NCI-H748 (cell line): Measurements from ENCODE around the gene YWHAE.
"Not testable (repeated sequence)": the region's sequence is repeated elsewhere in the genome, so short reads cannot be mapped to it uniquely, and the experiment has no call there.

ENCODE experiments used
- DNase-seq: peaks from one replicate; lab custom pipeline; 2025; ENCODE audit not compliant: unreplicated experiment; lab: John Stamatoyannopoulos, UW

Gene YWHAE

DNA sequence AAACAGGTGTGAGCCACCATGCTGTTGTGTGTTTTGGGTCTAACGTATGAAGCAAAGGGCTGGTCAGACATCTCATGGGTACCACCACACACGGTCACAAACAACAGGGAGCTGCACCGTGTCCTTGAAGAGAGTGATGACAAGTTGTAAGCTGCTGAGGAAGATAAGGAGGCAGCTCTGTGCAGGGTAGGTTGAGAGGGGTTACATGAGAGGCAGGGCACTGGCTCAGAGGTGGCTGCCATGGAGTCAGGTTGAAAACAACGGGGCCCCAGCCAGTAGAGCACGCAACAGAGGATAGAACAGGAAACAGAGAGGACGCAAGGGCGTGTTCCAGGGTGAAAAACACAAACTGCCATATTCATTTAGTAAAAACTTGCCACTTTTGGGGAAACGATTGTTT is 68.3 kb downstream of the YWHAE start:
- DNase-seq, result no peak

DNA sequence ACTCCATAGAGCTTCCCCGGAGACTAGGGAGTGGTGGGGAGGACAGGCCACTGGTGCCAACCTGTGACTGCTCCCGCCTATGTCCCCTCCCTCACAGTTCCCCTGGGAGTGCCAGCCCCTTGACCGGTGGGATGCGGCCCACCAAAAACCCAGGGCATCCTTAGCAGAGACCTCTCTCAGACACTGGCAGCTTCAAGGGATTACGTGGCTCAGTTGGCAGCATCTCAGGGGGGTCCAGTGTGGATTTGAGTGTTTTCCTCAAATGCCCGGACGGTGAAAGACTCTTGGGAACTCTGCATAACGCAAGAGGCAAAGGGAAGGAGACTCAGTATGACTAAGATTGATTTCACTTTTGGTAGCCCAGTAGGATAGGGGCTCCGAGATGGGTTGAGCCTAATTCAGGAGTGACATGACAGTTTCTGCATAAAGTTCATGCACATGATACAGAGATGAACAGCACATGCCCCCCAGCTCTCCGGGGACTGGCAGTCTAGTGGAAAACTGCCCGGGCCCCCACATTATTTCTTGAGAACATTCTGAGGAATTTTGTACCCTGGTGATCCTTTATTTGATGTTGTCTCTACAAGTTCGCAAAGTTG is 70.2 kb downstream of the YWHAE start:
- no peak for DNase-seq

DNA sequence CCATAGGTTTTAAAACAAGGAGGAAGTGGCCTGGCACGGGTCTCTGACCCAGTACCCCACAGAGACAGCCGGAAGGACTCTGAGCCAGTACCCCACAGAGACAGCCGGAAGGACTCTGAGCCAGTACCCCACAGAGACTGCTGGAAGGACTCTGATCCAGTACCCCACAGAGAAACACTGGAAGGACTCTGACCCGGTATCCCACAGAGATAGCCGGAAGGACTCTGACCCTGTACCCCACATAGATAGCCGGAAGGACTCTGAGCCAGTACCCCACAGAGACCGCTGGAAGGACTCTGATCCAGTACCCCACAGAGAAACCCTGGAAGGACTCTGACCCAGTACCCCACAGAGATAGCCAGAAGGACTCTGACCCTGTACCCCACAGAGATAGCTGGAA is 71.6 kb downstream of the YWHAE start:
- DNase-seq, result no peak

DNA sequence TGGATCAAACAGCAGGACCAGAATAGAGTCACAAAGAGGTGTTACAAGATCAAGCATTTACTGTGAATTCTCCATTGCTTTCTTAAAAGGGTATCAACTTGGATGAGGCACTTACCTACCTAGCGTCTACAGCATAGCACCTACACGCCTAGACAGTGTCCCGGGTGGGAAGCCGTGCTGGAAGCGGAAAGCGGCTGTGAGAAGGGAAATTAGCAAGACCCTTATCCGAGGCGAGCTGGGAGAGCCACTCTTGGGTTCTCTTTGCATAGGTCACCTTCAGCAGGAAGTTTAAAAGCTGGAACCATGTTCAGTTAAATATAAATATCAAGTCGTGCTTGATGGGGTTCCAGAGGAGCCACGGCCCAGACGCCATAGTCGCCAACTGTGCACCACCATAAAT is 74.3 kb downstream of the YWHAE start:
- DNase-seq, result no peak

DNA sequence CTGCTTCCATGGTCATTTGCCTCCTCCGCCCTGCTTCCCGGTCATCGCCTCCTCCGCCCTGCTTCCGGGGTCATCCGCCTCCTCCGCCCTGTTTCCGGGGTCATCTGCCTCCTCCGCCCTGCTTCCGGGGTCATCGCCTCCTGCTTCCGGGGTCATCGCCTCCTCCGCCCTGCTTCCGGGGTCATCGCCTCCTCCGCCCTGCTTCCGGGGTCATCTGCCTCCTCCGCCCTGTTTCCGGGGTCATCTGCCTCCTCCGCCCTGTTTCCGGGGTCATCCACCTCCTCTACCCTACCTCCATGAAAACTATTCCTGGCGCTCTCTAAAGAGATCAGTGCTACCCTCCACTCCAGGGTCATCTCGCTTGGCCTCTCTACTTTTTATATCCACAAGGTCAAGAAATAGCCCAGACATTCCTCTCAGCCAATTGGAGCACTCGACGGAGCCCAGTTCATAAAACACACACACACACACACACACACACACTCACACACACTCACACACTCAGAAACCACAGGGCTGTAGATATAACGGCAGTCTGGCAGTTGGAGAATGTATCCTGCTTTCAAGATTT is 75.7 kb downstream of the YWHAE start:
- DNase-seq, result no peak

DNA sequence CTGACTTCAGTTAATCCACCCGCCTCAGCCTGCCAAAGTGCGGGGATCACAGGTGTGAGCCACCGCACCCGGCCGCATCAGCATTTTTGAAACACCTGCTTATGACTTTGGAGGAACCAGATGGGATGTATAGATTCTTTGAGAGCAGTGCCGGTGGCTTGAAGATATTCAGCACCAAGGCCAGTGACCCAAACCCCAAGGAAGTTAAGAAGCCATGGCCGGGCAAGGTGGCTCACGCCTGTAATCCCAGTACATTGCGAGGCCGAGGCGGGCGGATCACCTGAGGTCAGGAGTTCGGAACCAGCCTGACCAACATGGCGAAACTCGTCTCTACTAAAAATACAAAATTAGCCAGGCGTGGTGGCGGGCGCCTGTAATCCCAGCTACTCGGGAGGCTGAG is 76.7 kb downstream of the YWHAE start:
- DNase-seq, result no peak

DNA sequence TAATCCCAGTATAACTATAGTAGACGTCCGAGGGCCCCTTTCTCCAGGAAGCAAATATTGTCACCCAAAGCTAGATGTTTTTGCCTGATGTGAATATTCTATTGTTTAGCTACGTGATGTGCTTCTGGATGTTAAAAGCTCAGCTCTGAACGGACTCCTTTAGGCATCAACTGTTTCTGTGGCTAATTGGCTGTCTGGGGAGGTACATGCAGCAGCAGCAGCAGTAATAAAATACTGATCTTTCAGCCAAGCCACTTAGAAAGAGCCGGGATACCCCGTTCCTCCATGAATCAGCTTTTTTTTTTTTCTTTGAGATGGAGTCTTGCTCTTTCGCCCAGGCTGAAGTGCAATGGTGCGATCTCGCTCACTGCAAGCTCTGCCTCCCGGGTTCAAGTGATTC is 77.5 kb downstream of the YWHAE start:
- no peak for DNase-seq

DNA sequence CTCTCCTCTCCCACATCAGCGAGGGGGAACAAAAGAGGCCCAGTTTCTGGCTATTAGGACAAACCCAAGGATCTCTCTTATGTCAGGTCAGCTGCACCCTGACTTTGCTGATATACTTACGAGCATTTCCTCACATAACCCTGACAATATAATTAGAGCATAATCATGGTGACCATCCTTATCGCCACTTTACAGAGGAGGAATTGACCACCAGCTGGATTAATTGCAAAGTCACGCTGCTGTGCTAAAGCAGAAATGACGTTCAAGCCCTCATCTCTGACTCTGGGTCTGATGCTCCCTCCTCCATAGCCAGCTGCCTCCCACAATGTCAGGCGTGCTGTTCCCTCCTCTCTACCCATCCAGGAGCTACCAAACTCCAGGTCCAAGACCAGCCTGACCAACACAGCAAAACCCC is 78.0 kb downstream of the YWHAE start:
- no peak for DNase-seq

DNA sequence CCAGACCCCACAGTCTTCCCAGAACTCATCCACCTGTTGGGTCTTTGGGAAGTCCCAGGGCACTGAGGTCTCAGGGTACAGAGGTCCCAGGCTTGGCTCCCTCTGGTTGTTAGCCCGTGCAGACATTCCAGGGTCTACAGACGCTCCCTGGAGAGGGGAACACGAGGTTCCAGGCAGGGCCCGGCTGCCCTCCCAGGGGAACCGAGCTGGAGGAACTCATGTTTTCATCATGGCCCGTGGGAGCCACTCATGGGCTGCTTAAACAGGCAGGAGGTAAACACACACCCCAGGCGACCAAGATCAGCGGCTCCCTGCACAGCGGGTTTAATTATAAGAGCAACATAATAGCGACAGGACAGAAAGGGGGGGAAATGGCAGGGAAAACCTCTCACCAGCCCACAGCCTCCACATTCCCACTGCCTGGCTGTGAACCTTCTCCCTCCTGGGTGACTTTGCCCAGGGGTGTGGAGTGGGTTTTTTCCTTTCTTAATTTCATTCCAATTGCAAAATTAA is 84.1 kb downstream of the YWHAE start:
- peak; percentile 89 for DNase-seq

DNA sequence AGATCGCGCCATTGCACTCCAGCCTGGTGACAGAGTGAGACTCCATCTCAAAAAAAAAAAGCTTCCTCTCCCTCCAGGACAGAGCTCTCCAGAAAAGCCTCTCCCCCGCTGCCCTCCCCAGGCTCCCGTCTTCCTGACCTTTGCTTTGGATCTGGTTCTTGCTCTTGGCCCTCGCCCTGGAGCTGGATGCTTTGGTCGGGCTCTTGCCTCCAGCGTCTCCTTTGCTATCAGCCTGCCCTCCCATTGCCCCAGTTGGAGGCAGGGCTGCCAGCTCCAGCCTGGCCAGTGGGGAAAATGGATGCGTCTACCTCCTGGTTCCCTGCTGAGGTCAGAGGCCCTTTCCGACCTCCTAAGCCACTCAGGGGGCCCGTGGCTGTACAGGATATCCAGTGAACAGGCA is 84.6 kb downstream of the YWHAE start:
- DNase-seq, result no peak

DNA sequence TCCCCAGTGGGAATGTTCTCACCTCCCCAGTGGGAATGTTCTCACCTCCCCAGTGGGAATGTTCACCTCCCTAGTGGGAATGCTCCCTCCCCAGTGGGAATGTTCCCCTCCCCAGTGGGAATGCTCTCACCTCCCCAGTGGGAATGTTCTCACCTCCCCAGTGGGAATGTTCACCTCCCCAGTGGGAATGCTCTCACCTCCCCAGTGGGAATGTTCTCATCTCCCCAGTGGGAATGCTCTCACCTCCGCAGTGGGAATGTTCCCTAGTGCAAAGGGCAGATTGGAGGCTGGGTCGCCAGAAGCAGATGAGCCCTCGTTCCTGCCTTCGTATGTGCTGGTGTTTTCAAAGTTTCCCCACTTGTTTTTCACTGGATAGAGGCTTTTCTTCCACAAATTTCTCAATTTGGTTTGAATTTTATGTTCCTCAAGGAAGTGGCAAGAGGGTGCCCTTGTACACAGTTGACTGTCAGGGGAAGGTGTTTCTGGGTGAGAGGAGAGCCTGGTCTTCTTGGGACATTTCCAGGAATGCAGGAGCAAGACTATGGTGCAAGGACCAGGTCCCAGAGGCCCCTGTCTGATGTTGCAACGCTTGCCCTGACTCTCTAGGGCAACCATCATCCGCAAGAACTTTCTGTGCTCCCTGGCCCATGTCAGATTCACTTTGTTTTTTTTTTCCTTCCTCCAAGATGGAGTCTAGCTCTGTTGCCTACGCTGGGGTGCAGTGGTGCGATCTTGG is 86.6 kb downstream of the YWHAE start:
- no peak for DNase-seq

DNA sequence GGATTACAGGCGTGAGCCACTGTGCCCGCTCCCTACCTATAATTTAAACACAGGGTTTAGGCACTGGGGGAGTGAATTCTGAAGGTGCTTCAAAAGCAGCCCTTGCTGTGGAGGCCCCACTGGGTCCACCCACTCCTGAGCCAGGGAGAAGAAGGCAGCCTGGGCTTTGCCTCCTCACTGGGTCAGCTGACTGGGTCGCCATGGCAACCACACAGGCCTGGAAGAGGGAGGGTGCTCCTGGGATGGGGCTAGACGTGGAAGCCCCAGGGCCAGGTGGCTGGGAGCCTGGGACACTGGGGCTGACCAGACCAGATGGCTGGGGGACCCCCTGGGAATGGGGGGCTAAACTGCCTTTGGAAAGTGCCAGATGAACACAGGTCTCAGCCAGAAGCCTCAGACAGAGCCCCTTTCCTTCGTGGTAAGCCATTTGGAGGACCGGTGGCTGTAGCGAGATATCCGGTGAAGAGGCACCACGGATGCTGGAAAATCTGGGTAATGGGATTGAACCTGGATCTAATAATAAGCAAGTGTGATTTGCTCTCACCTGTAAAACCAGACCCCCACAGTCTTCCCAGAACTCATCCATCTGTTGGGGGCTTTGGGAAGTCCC is 87.7 kb downstream of the YWHAE start:
- peak; percentile 82 for DNase-seq

DNA sequence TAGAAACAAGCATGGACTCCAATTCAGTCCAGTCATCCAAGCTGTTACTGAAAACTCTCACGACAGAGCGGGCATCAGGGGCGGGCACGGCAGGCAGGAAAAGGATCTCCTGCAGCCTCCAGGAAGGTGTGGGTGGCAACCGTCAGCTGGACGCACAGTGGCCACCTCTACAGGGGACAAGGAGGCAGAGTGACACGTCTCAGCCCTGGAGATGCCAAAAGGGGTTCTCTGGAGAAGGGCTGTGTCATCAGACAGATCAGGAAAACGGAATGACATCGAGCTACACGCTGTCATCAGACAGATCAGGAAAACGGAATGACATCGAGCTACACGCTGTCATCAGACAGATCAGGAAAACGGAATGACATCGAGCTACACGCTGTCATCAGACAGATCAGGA is 92.2 kb downstream of the YWHAE start:
- DNase-seq, result not testable (repeated sequence)

DNA sequence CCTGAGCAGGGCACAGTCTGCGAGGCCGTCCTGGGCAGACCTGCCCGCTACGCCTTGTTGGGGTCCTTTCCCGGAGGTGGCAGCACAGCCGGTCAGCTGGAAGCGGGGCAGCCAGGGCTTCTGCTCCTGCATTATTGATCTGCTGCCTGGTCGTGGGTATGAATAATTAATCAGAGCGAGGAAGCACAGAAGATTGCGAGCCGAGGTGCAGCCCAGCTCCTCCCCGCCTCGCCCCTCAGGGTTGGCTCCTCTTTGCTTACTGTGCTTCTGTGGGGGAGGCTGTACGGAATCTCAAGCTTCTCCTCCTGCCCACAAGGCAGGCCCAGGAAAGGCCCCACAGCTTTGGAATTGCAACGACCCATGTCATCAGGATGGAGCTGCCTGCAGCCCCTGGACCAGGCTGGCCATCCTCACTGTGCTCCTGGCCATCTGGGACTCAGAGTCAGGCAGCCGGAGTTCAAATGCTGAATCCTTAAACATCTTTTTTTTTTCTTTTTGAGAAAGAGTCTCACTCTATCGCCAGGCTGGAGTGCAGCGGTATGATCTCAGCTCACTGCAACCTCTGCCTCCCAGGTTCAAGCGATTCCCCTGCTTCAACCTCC is 95.0 kb downstream of the YWHAE start:
- DNase-seq, result no peak

DNA sequence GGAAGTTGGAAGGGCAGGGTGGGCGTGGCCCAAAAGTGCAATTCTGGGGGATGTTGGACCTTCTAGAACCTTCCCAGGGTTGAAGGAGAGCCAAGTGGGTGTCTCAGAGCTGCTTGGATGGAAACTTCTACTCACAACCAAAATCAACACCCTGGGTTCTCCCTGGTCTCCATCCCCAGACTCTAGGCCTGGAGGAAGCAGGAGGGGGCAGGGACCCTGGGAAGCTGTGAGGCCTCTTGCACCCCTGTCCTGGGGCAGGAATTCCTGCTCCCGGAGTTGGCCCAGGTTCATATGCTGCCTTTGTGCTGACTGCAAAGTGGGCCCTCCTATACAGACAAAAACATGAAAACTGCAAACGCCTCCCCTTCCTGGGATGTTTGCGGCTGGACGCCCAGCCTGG is 95.5 kb downstream of the YWHAE start:
- no peak for DNase-seq

DNA sequence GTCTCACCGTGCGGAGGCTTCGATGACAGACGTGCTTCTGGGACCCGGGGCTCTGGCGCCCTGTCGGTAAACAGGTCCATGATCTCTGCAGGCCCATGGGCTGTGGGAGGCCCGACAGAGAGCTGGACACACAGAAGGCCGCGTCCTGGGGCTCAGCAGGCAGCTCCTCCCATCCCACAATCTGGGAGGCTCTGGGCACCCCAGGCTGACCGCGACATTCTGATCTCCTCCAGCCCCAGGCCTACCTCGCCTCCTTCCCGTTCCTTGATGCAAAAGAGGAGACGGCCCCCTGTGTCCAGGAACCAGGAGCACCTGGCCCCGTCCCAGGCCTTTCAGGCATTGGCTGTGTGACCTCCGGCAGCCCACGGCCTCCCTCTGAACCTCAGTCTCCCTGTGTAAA is 97.3 kb downstream of the YWHAE start:
- no peak for DNase-seq

DNA sequence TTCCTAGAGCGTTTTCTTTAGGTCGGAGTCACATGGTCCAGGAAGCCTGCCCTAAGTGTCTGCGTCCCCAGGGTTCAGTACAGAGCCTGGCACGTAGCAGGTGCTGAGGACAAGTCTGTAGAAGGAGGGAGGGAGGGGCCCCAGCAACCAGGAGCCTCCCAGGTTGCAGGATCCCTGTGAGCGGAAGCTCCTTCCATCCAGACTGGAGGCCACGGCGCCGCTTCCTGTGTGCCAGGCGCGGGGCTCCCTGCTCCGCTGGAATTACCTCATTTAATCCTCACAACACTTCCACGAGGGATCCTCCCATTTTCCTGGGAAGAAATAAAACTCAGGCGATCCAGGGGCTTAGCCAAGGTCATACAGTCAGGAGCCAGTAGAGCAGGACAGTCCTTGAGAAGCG is 98.5 kb downstream of the YWHAE start:
- DNase-seq, result no peak

DNA sequence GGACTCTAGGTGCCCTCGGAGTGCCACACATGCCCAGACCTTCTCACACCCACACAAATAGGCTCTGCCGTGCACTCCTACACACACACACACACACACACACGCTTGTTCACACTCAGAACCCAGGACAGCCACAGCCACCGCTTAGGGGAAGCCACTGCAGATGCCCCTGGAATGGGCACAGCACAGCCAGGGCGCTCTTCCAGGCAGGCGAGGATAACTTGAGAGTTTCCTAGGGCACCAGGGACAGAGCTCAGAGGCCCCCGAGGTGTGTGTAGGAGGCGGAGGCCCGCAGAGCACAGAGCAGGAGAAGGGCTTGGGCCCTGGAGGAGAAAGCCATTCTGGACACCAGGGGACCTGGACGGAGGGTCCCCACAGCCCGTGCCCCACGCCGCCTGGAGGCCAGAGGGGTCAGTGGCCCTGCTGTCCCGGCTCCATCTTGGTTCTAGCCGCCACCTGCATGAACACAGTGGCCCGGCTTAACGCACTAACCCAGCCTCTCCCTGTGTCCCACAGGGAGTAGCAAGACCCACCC is 99.6 kb downstream of the YWHAE start:
- DNase-seq, result no peak

DNA sequence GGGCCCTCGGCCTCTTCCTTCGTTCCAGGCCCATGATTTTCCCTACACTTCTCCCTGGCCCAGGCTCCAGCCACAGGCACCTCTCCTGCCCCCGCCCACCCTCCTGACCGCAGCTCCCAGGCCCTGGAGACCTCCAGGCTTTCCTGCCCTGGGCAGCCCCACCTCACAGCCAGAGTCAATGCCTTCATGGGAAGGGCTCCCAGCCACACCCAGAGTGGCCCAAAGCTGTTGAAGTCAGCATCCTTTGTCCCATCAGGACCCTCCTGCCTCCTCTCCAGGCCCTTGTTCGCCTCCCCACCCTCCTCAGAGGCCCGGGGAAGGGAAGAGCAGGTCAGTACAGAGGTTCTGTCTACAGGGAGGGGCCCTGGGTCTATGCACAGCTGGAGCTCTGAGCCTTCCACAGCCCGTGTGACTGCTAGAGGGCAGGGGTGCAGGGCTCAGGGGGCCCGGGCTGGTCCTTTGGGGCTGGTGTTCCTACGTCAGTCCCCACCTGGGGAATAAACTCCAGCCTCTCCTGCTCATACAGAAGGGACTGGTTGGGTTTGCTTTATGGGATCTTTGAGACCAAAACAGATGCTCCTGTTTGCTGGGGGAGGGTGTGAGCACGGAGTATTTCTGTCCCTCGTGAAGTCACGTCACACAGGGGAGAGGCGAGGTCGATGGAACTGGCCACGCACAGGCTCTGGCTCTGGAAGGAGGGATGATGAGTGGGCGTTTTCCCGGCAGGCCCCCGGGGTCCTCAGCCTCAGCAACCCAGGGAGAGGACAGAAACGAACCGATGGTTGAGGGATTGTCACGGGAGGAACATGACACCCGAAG is 100.3 kb downstream of the YWHAE start:
- DNase-seq, result no peak

DNA sequence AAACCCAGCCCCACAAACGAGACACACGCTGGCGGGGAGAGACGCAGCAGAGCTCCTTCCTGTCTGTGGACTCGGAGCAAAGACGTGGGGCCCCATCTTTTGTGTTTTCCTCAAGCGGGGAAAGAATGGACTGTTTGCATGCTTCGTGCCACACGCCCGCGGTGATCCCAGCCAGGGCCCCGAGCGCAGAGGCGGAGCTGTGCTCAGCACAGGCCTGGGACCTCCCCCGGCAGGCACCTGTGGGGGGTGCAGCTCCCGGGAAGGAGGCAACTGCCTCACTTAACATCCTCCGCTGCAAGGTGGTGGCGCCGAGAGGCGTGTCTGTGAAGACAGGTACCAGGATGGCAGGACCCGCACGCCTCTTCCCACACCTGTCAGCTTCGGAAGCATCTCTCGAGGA is 101.4 kb downstream of the YWHAE start:
- DNase-seq, result no peak
